Pons (tissue), 1 donor: Measurements from ENCODE around the gene ZBTB17.
"Not testable (repeated sequence)": the region's sequence is repeated elsewhere in the genome, so short reads cannot be mapped to it uniquely, and the experiment has no call there.

Experiments used
- DNase-seq: peaks from one replicate; pipeline ENCODE4 v3.0.0-alpha.2; 2016; ENCODE audit warnings: low spot score

Gene ZBTB17

GRCh38 chr1:15896841-15897610 lies 78.9 kb downstream of the ZBTB17 start:
- not testable (repeated sequence) for DNase-seq

DNA sequence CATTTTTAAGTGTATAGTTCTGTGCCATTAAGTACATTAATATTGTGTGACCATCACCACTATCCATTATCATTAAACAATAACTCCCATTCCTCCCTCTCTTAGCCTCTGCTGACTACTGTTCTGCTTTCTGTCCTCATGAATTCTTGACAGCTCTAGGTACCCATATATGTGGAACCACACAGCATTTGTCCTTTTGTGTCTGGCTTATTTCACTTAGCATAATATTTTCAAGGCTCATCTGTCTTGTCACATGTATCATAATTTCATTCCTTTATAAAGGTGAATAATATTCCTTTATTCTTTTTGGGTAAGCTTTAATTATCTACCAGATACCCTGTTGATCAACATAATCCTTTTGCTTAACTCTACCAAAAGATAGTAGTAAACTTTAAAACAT lies 80.7 kb downstream of the ZBTB17 start:
- DNase-seq, result no peak

DNA sequence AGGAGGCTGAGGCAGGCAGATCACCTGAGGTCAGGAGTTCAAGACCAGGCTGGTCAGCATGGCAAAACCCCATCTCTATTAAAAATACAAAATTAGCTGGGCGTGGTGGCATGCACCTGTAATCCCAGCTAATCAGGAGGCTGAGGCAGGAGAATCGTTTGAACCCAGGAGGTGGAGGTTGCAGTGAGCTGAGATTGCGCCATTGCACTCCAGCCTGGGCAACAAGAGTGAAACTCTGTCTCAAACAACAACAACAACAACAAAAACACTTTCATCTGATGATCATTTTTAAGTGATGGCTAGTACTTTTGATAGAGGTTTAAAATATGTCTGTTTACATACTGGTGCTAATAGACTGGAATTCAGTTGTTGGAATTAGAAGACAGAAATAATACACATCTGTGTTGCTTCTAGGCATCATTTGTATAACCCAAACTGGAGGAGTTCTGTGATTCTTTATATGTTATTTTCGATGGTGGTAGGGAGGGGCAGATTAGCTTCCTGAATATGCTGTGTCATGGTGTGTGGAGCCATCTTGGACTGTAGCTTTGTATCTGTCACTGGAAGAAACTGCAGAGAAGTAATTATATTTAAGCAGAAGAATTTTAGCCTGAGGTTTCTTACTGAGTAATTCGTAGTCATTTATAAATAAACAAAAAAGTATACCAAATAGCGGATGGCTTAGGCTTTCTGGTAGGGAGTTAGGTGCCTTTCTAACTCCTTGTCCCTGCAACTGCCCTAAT lies 82.9 kb downstream of the ZBTB17 start:
- DNase-seq, result not testable (repeated sequence)
